GM19240 (cell line): ENCODE measurements around the gene TMEM145.

Experiments
- DNase-seq: peaks from one replicate; pipeline ENCODE4 v3.0.0; 2011; ENCODE audit warnings: low spot score; ENCODE audit not compliant: insufficient read length

TMEM145 gene

DNA sequence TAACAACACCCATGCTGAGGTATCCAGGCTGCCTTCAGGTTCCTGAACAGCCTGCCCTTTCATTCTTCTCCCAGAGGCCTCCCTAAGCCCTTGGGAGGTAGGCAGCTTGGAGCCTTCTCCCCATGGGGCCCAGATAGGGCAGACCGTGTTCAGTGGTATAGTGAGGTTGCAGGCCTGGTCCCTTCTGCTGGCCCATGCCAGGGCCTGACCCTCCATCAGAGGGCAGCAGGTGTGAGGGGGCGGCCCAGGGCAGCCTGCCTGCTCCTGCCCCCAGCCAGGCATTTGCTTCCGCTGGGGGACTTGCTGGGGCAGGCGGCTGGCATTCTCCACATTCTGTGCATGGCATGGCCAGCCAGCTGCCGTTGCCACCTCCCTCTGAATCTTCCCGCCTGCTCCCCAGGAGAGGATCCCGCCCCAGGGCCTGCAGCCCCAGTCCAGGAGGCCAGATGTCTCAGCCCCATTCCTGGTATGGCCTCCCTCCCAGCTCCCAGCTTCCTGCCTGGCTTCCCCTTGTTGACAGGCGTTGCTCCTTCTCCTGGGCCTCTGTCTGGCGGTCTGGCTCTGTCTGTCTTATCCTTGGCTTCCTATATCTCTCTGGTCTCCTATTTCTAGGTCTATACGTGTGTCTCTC, 35.2 kb upstream of the TMEM145 start:
- DNase-seq, result no peak

DNA sequence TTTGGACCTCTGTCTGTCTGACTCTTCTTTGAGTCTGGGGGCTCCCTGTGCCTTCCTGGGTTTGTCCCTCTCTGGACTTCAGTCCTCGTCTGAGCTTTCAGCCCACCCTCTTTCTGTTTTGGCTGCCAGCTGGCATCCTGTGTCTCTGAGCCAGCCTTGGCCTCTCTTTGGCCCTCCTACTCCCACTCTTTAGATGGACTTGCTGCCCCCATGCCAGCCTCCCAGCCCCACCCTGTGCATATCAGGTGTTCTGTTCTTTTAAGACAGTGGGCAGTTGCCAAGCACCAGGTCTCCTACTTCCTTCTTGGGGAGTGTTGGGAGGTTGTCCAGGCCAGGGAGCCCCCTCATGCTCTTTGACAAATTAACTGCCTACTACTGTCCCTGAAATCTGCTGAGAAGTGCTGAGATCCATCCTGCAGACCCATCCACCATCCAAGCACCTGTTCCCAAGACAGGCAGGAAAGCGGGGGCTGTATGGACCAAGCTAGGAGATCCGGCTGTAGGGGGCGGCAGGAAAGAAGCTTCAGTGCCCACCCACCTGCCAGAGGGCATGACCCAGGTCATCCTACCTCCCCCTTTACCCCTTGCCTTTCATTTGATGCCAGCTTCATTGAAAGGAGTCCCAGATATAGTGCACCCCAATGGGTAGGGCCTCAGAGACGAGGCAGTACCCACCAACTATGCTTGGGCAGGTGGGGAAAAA, 34.5 kb upstream of the TMEM145 start:
- DNase-seq, result no peak

GRCh38 chr19:42279155-42279901, 33.8 kb upstream of the TMEM145 start:
- no peak for DNase-seq

DNA sequence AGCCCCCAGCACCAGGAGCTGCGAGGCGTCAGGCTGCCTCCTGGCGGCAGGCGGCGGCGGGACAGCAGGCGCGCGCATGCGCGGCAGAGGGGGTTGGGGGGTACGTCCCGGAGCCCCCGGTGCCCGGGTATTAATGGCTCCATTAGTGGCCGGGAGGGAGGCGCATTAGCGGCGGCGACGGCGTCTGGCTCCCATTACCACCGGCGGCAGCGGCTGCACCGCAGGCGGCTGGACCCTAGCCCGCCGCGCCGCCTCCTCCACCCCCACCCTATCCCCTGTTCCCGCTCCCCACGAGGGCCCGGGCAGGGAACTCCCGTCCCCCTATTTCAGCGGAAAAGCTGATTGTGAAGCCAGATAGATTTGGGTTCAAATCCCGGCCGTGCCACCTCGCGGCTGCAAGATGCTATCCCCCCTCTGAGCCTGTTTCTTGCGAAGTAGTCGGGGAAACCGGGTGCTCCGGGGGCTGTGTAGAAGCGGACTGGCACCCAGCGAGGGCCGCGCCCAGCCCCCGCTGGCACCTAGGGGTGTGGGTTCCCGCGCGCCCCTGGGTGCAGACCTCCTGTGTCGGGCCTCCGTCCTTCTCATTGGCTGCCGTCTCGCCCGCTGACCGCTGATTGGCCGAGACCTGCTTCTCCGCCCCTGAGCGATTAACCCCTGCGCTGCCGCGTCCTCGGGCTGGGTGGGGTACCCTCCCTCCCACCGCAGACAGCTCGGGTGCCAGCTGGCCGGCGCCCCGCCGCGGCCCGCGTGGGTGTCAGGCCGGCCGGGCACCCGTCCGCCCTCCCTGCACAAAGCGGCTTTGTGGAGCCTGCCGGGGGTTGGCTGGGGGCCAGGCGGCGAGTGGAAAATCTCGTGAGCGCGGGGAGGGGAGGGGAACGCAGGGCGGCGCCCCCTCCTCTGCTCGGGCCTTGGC, 33.0 kb upstream of the TMEM145 start:
- peak; percentile 98 for DNase-seq

- no peak for DNase-seq
These were observed 32.3 kb upstream of the TMEM145 start for GRCh38 chr19:42280815-42281145.

DNA sequence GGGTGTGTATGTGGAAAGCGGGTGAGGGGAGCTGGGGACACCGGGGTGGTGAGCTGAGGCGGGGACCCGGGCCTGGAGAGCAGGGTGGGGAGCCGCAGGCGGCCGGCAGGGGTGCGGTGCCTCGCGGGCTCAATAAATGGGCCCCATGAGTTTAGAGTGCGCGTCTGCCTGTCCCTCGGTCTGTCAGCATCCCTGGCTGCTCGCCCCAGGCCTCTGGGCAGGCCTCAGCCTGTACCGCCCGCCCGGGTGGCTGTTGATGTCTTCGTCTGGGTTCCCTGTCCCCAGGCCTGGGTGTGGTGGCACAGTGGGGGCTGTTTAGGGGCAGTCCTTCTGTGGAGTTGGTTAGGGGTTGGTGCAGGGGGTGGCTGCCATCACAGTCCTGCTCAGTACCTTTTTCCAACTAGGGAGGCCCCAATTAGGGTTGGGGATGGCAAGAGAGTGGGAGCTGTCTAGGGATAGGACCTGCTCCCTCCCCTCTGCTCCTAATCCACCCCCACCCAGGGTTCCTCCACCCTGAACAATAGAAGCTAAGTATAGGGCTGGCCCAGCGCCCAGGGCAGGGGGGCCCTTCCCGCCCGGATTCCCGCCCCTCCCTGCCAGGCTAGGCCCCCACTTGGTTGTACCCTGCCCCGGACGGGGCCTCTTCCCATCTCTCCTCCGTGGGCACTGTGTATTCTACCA, 31.8 kb upstream of the TMEM145 start:
- no peak for DNase-seq

GRCh38 chr19:42281827-42282762, 31.0 kb upstream of the TMEM145 start:
- DNase-seq, result no peak

DNA sequence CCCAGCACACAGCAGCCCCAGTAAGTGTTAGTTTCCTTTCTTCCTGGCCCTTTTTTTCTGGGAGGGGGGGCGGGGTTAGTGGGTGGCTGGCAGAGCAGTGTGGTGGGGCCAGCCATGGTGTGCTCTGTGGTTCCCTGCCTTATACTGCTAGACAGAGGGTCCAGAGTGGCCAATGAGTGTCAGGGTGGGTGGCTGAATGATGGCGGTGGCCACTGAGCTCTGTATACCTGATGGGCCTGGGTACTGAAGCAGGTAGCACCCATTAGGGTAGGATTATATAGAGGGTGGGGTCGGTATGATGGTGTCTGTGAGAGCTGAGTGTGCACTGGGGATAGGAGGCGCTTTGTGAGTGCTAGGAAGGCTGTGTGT, 30.3 kb upstream of the TMEM145 start:
- no peak for DNase-seq

DNA sequence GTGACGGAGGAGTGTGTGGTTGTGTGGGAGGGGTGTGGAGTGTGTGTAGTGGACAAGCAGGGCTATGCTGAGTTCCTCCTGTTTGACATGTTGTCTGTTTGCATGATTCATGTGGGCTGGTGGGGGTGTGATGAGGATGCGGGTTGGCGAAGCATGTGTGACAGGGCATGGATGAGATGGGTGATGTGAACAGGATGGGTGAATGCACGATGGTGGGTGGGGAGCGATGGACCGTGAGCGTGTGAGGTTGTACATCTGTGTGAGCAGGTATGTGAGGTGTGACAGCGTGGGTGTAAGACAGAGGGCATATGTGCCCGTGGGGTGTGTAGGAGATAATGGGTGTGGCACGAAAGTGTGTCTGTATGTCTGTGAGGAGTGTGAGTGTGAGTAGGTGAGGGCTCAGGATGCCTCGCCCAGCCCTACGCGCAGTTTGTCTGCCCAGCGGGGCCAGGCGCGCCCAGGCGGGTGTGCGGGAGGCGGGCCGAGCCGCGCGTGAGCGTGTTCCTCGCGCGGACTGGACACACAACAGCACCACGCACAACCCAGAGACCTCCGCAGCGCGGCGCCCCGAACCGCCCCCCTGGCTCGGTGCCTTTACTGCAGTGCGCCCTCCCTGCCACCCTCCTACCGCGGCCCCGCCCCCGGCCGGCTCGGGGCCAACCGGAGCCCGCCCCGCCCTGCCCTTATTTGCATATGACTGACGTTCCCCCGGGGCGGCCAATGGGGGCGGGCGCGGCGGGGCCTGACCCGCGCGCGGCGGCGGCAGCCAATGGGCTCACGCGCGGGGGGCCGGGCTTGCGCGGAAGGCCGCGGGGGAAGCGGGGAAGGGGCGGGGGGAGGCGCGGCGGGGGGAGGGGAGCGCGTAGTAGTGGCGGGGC, 29.7 kb upstream of the TMEM145 start:
- DNase-seq, result peak; percentile 95

- peak; percentile 79 for DNase-seq
These were observed 29.0 kb upstream of the TMEM145 start for GRCh38 chr19:42284066-42284501.

DNA sequence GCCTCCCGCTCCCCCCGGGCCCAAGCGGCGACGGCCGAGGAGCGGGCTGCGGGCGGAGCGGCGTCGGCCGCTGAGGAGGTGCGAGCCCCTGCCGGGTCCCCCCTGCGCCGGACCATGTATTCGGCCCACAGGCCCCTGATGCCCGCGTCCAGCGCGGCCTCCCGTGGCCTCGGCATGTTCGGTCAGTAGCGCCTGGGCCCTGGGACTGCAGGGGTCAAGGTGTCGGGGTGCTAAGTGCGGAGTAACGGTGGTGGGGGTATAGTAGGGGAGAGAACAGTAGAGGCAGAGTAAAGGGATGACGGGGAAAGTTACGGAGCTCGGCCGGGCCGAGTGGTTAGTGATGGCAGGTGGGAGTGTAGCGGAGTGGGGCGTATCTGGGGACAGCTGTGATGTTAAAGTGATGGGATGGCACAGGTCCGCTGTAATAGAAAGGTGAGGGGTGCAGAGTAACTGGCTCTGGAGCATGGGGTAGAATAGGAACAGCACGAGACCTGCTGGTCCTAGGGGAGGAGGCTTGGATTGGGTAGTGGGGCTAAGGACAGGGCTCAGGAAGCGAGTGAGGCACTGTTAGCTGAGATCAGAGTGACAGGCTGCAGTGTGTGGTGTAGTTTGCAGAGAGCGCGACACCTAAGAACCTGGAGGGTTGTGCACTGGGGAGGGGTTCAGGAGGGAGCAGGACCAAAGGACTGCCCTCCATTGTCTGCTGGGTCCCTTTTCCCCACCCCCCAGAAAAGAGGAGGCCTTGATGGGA, 28.3 kb upstream of the TMEM145 start:
- DNase-seq, result no peak

- no peak for DNase-seq
These were observed 27.6 kb upstream of the TMEM145 start for GRCh38 chr19:42285541-42285941.

GRCh38 chr19:42285988-42286348, 27.1 kb upstream of the TMEM145 start:
- no peak for DNase-seq

GRCh38 chr19:42286349-42287016, 26.6 kb upstream of the TMEM145 start:
- DNase-seq, result no peak

DNA sequence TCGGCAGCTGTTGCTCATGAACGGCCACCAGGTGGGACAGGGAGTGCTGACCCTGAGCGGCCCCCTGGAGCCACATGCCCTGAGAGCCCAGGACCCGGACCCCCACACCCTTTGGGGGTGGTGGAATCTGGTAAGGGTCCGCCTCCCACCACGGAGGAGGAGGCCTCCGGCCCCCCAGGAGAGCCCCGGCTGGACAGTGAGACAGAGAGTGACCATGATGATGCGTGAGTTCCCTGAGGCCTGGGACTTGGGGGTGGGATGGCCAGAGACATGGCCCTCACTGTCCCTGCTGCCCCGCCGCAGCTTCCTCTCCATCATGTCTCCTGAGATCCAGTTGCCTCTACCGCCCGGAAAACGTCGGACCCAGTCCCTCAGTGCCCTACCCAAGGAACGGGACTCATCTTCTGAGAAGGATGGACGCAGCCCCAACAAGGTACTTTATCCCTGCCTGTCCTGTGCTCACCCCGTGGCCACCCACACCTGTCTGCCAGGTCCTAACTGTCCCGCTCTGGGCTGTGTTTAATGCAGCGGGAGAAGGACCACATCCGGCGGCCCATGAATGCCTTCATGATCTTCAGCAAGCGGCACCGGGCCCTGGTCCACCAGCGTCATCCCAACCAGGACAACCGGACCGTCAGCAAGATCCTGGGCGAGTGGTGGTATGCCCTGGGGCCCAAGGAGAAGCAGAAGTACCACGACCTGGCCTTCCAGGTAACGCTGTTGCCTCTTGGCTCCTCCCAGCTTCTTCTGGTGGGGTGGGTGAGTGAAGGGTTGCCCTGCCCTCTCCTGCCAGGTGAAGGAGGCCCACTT, 25.9 kb upstream of the TMEM145 start:
- no peak for DNase-seq

DNA sequence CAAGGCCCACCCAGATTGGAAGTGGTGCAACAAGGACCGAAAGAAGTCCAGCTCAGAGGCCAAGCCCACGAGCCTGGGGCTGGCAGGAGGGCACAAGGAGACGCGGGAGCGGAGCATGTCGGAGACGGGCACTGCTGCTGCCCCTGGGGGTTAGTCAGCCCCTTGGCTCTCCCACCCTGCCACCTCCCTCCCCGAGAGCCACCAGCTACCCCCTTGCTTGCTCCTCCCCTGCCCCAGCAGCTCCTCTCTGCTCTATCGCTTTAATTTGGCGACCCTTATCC, 25.3 kb upstream of the TMEM145 start:
- DNase-seq, result no peak

- DNase-seq, result no peak
These were observed 24.7 kb upstream of the TMEM145 start for GRCh38 chr19:42288387-42288786.
